Measurements from ENCODE around the gene ZNF423. TPM values are rescaled to one million over a fixed set of nuclear protein-coding genes. Genes with fewer than 3 reads are reported as not detected.

The ZNF423 gene
- polyA plus RNA-seq (3.0 and 4.5 TPM in 2 replicates), polyA minus RNA-seq (14.9 and 16.7 TPM in 2 replicates)

DNA sequence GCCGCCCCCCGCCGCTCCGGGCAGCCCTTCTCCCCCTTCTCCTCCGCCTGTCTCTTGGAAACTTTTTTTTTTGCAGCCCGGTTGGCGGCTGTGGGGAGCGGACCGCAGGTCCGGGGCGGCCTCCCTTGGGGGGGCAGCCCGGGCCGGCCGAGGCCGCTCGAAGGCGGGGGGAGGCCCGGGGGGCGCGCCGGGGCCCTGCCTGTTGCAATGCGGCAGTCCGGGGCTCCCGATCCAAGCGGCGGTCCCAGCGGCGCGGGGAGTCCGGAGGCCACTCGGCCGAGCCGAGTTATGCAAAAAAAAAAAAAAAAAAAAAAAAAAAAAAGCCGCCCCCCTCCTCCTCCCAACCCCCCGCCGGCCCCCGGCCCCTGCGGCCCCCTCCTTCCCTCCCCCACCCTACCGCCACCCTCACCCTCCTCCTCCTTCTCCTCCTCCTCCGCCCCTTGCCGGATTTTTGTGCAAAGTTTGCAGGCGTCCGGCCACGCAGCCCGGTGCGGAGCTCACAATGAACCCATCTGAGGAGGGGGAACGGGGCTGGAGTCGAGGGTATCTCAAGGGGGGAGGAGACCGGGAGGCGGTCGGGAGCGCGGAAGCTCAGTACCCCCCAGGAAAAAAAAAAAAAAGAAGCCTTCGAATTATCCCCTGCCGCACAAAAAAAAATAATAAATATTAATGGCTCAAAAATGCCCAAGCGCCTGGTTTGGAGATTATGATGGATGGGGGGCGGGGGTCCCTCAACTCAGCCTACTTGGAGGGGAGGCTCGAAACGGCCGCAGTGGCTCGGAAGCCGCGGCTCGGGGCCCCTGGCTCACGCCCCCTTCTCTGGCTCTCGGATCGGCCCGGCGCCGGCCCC is at the start of gene ZNF423:
ZNF423 (minus strand) TSS at position 291 of the 850 bp plus-strand sequence. CDS start 338 bp downstream, outside the sequence.
- Histone ChIP-seq H3F3A (ENCODE audit: insufficient read depth, low read length, poor library complexity, severe bottlenecking) (peaks cover 6% of the 10 kb centered on the region), H3K36me3 (ENCODE audit: insufficient read depth, low read length) (no peaks in the 10 kb centered on the region), H3K9ac (ENCODE audit: low read length) (peak within 1 kb of the TSS; percentile 68), H3K27me3 (ENCODE audit: insufficient read depth, low read depth, low read length) (peaks cover 28% of the 10 kb centered on the region), H3K79me2 (replicated peaks; ENCODE audit: insufficient read depth, low read length) (peaks cover 41% of the 10 kb centered on the region), H3K27ac (ENCODE audit: low read length) (no peak within 1 kb of the TSS), H2AFZ (ENCODE audit: low read depth, low read length) (no peak within 1 kb of the TSS), H3K9me2 (ENCODE audit: insufficient read depth, low read length) (no peaks in the 10 kb centered on the region), H4K20me1 (ENCODE audit: insufficient read depth) (no peaks in the 10 kb centered on the region), H3K4me3 (ENCODE audit: low read length) (peak within 1 kb of the TSS; percentile 73), H3K9me3 (ENCODE audit: low read length) (no peaks in the 10 kb centered on the region), H3K4me2 (ENCODE audit: low read length) (peak within 1 kb of the TSS; percentile 91)
- TF ChIP-seq, protein P1, sequence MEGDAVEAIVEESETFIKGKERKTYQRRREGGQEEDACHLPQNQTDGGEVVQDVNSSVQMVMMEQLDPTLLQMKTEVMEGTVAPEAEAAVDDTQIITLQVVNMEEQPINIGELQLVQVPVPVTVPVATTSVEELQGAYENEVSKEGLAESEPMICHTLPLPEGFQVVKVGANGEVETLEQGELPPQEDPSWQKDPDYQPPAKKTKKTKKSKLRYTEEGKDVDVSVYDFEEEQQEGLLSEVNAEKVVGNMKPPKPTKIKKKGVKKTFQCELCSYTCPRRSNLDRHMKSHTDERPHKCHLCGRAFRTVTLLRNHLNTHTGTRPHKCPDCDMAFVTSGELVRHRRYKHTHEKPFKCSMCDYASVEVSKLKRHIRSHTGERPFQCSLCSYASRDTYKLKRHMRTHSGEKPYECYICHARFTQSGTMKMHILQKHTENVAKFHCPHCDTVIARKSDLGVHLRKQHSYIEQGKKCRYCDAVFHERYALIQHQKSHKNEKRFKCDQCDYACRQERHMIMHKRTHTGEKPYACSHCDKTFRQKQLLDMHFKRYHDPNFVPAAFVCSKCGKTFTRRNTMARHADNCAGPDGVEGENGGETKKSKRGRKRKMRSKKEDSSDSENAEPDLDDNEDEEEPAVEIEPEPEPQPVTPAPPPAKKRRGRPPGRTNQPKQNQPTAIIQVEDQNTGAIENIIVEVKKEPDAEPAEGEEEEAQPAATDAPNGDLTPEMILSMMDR (IDR thresholded peaks at IDR 0.05; ENCODE audit: poor library complexity, severe bottlenecking) = no peak
- TF ChIP-seq TAF1 (IDR thresholded peaks at IDR 0.05; ENCODE audit: low read depth) = peak; percentile 1
- no peak for TF ChIP-seq POLR2AphosphoS5 (IDR thresholded peaks at IDR 0.05)

DNA sequence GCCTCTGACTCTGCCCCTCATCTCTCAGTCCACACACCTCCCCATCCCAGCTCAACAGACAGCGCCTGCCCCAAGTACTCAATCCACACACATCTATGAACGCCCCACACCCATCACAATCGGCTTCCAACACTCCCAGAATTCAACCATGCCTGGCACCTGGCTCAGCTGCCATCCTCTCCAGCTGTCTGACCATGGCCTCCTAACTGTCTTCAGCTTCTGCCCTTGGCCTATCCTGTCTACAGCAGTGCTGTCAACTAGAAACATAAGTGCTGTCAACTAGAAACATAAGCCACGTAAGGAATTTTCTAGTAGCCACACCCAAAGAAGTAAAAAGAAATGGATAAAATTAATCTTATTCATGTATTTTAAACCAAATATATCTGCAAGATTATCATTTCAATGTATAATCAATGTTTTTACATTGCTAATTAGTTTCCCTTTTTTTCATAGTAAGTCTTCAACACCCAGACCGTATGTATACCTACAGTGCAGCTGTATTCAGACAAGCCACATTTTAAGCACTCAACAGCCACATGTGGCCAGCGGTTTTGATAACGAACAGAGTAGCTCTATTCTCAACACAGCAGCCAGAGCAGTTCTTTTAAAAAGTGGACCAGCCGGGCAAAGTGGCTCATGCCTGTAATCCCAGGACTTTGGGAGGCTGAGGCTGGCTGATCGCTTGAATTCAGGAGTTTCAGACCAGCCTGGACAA is 48.6 kb upstream of the ZNF423 start:
- no peaks in the 10 kb centered on the region for H3K9me2 ChIP-seq (ENCODE audit: insufficient read depth, low read length)
- no peak overlapping the region for H2AFZ ChIP-seq (ENCODE audit: low read depth, low read length)
- H3K36me3 ChIP-seq (ENCODE audit: insufficient read depth, low read length) = no peaks in the 10 kb centered on the region
- TF ChIP-seq TAF1 (IDR thresholded peaks at IDR 0.05; ENCODE audit: low read depth) = no peak
- no peaks in the 10 kb centered on the region for H3K79me2 ChIP-seq (replicated peaks; ENCODE audit: insufficient read depth, low read length)
- no peaks in the 10 kb centered on the region for H4K20me1 ChIP-seq (ENCODE audit: insufficient read depth)
- H3K9ac ChIP-seq (ENCODE audit: low read length) = no peak overlapping the region
- H3K9me3 ChIP-seq (ENCODE audit: low read length) = no peaks in the 10 kb centered on the region
- no peak overlapping the region for H3K27ac ChIP-seq (ENCODE audit: low read length)
- H3K4me2 ChIP-seq (ENCODE audit: low read length) = no peak overlapping the region
- H3K27me3 ChIP-seq (ENCODE audit: insufficient read depth, low read depth, low read length) = no peaks in the 10 kb centered on the region
- H3K4me3 ChIP-seq (ENCODE audit: low read length) = no peak overlapping the region
- H3F3A ChIP-seq (ENCODE audit: insufficient read depth, low read length, poor library complexity, severe bottlenecking) = no peaks in the 10 kb centered on the region

DNA sequence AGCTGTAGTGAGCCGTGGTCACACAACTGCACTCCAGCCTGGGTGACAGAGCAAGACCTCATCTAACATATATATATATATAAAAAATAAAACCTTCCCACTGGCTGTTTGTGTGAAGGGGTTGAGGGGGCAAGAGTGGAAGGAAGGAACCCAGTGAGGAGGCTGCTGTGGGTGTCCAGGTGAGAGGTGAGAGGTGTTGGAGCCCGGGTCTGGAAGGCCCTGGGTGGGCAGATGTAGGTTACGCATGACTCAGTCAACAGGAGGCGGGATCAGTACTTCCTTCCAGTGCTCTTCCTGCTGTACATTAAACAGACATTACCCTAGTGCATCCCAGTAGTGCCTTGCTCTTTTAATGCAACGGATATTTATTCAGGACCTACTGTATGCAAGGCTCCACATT is 47.0 kb upstream of the ZNF423 start:
- no peak overlapping the region for H3K9ac ChIP-seq (ENCODE audit: low read length)
- no peak overlapping the region for H3K4me3 ChIP-seq (ENCODE audit: low read length)
- H4K20me1 ChIP-seq (ENCODE audit: insufficient read depth) = no peaks in the 10 kb centered on the region
- no peak overlapping the region for H3K27ac ChIP-seq (ENCODE audit: low read length)
- no peak overlapping the region for H2AFZ ChIP-seq (ENCODE audit: low read depth, low read length)
- H3K9me2 ChIP-seq (ENCODE audit: insufficient read depth, low read length) = no peaks in the 10 kb centered on the region
- no peaks in the 10 kb centered on the region for H3F3A ChIP-seq (ENCODE audit: insufficient read depth, low read length, poor library complexity, severe bottlenecking)
- no peaks in the 10 kb centered on the region for H3K36me3 ChIP-seq (ENCODE audit: insufficient read depth, low read length)
- H3K27me3 ChIP-seq (ENCODE audit: insufficient read depth, low read depth, low read length) = no peaks in the 10 kb centered on the region
- no peak overlapping the region for H3K4me2 ChIP-seq (ENCODE audit: low read length)
- H3K9me3 ChIP-seq (ENCODE audit: low read length) = no peaks in the 10 kb centered on the region
- no peak for TF ChIP-seq POLR2AphosphoS5 (IDR thresholded peaks at IDR 0.05)
- TF ChIP-seq SMC3 (conservative IDR thresholded peaks at IDR 0.05; ENCODE audit: poor library complexity) = no peak
- TF ChIP-seq EP300 (conservative IDR thresholded peaks at IDR 0.05; ENCODE audit: poor library complexity, severe bottlenecking) = no peak
- TF ChIP-seq, protein P2, sequence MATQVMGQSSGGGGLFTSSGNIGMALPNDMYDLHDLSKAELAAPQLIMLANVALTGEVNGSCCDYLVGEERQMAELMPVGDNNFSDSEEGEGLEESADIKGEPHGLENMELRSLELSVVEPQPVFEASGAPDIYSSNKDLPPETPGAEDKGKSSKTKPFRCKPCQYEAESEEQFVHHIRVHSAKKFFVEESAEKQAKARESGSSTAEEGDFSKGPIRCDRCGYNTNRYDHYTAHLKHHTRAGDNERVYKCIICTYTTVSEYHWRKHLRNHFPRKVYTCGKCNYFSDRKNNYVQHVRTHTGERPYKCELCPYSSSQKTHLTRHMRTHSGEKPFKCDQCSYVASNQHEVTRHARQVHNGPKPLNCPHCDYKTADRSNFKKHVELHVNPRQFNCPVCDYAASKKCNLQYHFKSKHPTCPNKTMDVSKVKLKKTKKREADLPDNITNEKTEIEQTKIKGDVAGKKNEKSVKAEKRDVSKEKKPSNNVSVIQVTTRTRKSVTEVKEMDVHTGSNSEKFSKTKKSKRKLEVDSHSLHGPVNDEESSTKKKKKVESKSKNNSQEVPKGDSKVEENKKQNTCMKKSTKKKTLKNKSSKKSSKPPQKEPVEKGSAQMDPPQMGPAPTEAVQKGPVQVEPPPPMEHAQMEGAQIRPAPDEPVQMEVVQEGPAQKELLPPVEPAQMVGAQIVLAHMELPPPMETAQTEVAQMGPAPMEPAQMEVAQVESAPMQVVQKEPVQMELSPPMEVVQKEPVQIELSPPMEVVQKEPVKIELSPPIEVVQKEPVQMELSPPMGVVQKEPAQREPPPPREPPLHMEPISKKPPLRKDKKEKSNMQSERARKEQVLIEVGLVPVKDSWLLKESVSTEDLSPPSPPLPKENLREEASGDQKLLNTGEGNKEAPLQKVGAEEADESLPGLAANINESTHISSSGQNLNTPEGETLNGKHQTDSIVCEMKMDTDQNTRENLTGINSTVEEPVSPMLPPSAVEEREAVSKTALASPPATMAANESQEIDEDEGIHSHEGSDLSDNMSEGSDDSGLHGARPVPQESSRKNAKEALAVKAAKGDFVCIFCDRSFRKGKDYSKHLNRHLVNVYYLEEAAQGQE (IDR thresholded peaks at IDR 0.05; ENCODE audit: borderline replicate concordance) = no peak
- no peaks in the 10 kb centered on the region for H3K79me2 ChIP-seq (replicated peaks; ENCODE audit: insufficient read depth, low read length)
